ENCODE data around the gene BRSK1. TPM values are rescaled to one million over a fixed set of nuclear protein-coding genes. Genes with fewer than 3 reads are reported as not detected.

BRSK1 gene
- total RNA-seq, 1 donor from 2014 or later, result 6.5 TPM

GRCh38 chr19:55358493-55358892 lies 74.7 kb downstream of the BRSK1 start:
- DNase-seq (ENCODE audit: low spot score in 2 of 2), result no peak
- peaks cover under 1 to 6% of the 10 kb centered on the region in 2 donors for H3K4me1 ChIP-seq
- TF ChIP-seq, protein P1, sequence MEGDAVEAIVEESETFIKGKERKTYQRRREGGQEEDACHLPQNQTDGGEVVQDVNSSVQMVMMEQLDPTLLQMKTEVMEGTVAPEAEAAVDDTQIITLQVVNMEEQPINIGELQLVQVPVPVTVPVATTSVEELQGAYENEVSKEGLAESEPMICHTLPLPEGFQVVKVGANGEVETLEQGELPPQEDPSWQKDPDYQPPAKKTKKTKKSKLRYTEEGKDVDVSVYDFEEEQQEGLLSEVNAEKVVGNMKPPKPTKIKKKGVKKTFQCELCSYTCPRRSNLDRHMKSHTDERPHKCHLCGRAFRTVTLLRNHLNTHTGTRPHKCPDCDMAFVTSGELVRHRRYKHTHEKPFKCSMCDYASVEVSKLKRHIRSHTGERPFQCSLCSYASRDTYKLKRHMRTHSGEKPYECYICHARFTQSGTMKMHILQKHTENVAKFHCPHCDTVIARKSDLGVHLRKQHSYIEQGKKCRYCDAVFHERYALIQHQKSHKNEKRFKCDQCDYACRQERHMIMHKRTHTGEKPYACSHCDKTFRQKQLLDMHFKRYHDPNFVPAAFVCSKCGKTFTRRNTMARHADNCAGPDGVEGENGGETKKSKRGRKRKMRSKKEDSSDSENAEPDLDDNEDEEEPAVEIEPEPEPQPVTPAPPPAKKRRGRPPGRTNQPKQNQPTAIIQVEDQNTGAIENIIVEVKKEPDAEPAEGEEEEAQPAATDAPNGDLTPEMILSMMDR (IDR thresholded peaks at IDR 0.05), result no peak
- H3K9me3 ChIP-seq, result no peaks in the 10 kb centered on the region
- H3K36me3 ChIP-seq, result no peaks in the 10 kb centered on the region
- intact Hi-C loops (cut with DNase I), result no loop called here
- no peak overlapping the region for H3K27ac ChIP-seq
- peaks cover 11% of the 10 kb centered on the region for H3K27me3 ChIP-seq
- no peak overlapping the region for H3K4me3 ChIP-seq

DNA sequence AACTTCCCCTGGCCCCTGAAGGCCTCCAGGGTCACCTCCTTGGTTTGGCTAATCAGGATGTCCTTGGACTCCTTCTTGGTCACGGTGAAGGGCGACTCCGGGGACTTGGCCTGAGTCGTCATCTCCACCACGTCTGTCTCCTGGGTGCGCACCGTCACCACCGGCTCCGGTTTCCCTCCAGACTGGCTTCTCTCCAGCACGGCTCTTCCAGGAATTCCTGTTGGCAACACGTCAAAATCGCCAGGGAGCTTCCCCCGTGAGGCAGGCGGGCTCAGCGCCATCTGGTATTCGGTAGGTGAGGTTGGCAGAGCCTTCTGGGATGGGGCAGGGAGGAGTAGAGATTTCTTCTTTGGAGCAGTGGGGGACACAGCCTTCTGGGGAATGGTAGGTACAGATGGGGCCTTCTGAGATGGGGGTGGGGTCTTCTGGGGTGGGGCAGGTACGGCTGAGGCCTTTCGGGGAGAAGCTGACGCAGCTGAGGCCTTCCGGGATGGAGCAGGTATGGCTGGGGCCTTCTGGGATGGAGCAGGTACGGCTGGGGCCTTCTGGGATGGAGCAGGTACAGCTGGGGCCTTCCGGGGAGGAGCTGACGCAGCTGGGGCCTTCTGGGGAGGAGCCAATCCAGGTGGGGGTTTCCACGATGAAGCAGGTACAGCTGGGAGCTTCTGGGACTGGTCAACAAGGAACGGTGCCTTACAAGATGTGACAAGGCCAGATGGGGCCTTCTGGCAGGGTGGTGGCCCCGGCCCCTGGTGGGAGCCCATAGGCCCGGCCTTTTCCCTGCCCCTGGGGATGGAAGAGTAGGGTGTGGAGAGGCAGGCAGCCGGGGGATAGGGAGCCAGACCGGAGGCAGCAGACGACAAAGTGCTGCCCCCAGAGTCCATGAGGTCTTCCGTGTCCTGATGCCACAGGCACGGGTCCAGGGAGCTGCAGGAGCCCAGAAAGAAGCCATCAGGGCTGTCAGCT lies 75.4 kb downstream of the BRSK1 start:
- Histone ChIP-seq H3K4me1 (peaks cover 0 to 1% of the 10 kb centered on the region in 2 donors), H3K9me3 (no peaks in the 10 kb centered on the region), H3K27me3 (peaks cover 7% of the 10 kb centered on the region), H3K27ac (no peak overlapping the region), H3K36me3 (no peaks in the 10 kb centered on the region), H3K4me3 (no peak overlapping the region)
- DNase-seq (ENCODE audit: low spot score in 2 of 2), result no peak
- intact Hi-C loops (cut with DNase I), result no loop called here
- TF ChIP-seq, protein P1 (IDR thresholded peaks at IDR 0.05), result no peak

DNA sequence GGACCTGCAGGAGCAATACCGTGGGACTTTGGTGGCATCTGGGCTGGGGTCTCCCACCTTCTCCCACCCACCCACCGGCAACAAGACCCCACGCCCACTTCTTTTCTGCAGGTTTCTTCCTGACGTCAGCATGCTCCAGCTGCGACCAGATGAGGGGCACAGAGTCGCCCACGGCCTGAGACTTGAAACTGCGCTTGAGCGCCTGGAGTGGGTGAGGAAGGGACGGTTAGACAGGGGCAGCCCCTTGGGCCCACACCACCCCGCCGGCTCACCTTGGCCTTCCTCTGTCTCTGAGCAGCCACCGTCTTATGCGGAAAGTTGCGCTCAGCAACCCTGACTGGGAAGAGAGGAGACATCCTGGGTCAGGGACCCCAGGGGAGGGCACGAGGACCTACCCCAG lies 77.1 kb downstream of the BRSK1 start:
- H3K27ac ChIP-seq, result no peak overlapping the region
- no peaks in the 10 kb centered on the region for H3K36me3 ChIP-seq
- intact Hi-C loops (cut with DNase I), result no loop called here
- no peak for DNase-seq (ENCODE audit: low spot score in 2 of 2)
- H3K27me3 ChIP-seq, result no peaks in the 10 kb centered on the region
- H3K4me1 ChIP-seq, result no peaks in the 10 kb centered on the region
- no peaks in the 10 kb centered on the region for H3K9me3 ChIP-seq
- TF ChIP-seq, protein P1 (IDR thresholded peaks at IDR 0.05), result no peak
- no peak overlapping the region for H3K4me3 ChIP-seq

Other genes starting within 250 kb of the BRSK1 start
- gene GP6, start 245.7 kb upstream of the BRSK1 start, total RNA-seq, result not detected
- 12.1 TPM for gene RDH13, start 220.8 kb upstream of the BRSK1 start, total RNA-seq
- not detected for gene EPS8L1, start 208.1 kb upstream of the BRSK1 start, total RNA-seq
- 219 TPM for gene PPP1R12C, start 166.4 kb upstream of the BRSK1 start, total RNA-seq
- gene TNNT1, start 134.8 kb upstream of the BRSK1 start, total RNA-seq, result not detected
- gene TNNI3, start 126.3 kb upstream of the BRSK1 start, total RNA-seq, result not detected
- gene DNAAF3, start 117.4 kb upstream of the BRSK1 start, total RNA-seq, result not detected
- not detected for gene SYT5, start 103.7 kb upstream of the BRSK1 start, total RNA-seq
- gene PTPRH, start 74.5 kb upstream of the BRSK1 start, total RNA-seq, result 0.64 TPM
- gene TMEM86B, start 55.2 kb upstream of the BRSK1 start, total RNA-seq, result not detected
- gene PPP6R1, start 25.0 kb upstream of the BRSK1 start, total RNA-seq, result 68.3 TPM
- 72.7 TPM for gene HSPBP1, start 3.9 kb upstream of the BRSK1 start, total RNA-seq
- gene TMEM150B, start 41.3 kb downstream of the BRSK1 start, total RNA-seq, result not detected
- gene KMT5C, start 55.9 kb downstream of the BRSK1 start, total RNA-seq, result 21.7 TPM
- gene COX6B2, start 70.7 kb downstream of the BRSK1 start, total RNA-seq, result not detected
- not detected for gene GARIN5B, start 79.3 kb downstream of the BRSK1 start, total RNA-seq
- gene IL11, start 86.5 kb downstream of the BRSK1 start, total RNA-seq, result not detected
- gene TMEM190, start 92.8 kb downstream of the BRSK1 start, total RNA-seq, result not detected
- gene TMEM238, start 100.3 kb downstream of the BRSK1 start, total RNA-seq, result not detected
- gene RPL28, start 101.9 kb downstream of the BRSK1 start, total RNA-seq, result 542 TPM
- gene UBE2S, start 123.8 kb downstream of the BRSK1 start, total RNA-seq, result 82.6 TPM
- 0.85 TPM for gene SHISA7, start 159.3 kb downstream of the BRSK1 start, total RNA-seq
- 96.7 TPM for gene ISOC2, start 177.6 kb downstream of the BRSK1 start, total RNA-seq
- gene C19orf85, start 180.8 kb downstream of the BRSK1 start, total RNA-seq, result not detected
- gene ZNF628, start 192.6 kb downstream of the BRSK1 start, total RNA-seq, result 13.2 TPM
- gene NAT14, start 201.2 kb downstream of the BRSK1 start, total RNA-seq, result 21.6 TPM
- 22.4 TPM for gene SSC5D, start 204.4 kb downstream of the BRSK1 start, total RNA-seq

All from ascending aorta (tissue), 2 donors.